Stimulated activated CD4-positive, alpha-beta T cell treated with anti-CD3 and anti-CD28 coated beads, TNF-alpha, amount 100 ng/mL, for 4 hours (primary cell): ENCODE results near the gene ARHGAP10.
"Not testable (repeated sequence)": the region's sequence is repeated elsewhere in the genome, so short reads cannot be mapped to it uniquely, and the experiment has no call there.

Experiments used
- DNase-seq, 3 experiments: peaks; one replicate each; pipeline ENCODE4 v3.0.0-alpha.2; 2020; ENCODE audit warnings: low read depth in 3 of 3

The ARHGAP10 gene

GRCh38 chr4:147985376-147985775 is 253.5 kb downstream of the ARHGAP10 start:
- no peak for DNase-seq

- DNase-seq, result no peak
Measured at GRCh38 chr4:147987252-147987651, 255.4 kb downstream of the ARHGAP10 start.

DNA sequence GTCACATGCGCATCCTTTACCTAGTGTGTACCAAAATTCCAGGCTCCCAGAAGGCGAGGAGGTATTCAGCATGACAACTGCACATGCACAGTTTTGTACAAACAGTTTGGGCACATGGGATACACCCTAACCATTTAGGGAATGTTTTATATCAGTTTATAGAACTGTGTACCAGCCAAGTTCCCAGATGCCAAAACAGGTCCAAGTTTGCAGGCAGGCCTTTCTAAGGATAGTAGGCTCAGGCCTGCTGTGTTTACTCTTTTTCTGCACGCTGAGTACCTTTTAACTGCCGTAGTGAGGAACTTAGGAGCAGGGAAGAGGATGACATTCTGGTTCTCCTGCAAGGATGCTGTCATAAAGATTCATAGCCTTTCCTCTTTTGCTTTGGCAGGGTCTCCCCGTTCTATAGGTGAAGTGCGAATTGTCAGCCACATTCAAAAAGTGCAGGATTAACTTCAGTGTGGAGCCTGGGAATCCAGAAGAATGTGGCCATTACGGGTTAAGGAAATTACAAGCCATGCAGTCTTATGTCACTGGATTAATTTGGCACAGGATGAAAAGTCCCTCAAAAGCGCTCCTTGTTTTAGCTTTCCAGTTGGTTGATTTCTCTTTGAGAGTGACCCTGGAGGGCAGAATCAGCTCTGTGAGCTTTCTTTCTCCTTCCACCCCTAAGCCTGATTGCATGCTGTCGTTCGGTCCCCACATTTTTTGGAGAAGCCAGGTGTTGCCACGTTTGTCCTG is 259.8 kb downstream of the ARHGAP10 start:
- no peak for DNase-seq

- no peak for DNase-seq
Measured at GRCh38 chr4:147994076-147994475, 262.2 kb downstream of the ARHGAP10 start.

- DNase-seq, result no peak
Measured at GRCh38 chr4:147994491-147995385, 262.9 kb downstream of the ARHGAP10 start.

DNA sequence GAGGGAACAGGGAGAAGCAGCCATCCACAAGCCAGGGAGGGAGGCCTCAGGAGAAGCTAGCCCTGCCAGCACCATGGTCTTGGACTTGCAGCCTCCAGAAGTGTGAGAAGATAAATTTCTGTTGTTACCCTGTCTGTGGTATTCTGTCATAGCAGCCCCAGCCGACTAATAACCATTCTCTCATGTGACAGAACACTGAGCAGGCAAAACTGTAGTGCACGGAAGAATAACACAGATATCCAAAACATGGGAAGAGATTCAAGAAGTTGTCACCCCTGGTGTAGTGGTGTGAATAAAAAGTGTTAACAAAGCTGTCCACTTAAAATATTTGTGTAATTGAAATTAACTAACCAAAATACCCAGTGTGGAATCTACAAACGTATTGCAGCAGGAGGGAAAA is 265.0 kb downstream of the ARHGAP10 start:
- no peak for DNase-seq

- DNase-seq, result not testable (repeated sequence)
Measured at GRCh38 chr4:148000038-148000437, 268.1 kb downstream of the ARHGAP10 start.

DNA sequence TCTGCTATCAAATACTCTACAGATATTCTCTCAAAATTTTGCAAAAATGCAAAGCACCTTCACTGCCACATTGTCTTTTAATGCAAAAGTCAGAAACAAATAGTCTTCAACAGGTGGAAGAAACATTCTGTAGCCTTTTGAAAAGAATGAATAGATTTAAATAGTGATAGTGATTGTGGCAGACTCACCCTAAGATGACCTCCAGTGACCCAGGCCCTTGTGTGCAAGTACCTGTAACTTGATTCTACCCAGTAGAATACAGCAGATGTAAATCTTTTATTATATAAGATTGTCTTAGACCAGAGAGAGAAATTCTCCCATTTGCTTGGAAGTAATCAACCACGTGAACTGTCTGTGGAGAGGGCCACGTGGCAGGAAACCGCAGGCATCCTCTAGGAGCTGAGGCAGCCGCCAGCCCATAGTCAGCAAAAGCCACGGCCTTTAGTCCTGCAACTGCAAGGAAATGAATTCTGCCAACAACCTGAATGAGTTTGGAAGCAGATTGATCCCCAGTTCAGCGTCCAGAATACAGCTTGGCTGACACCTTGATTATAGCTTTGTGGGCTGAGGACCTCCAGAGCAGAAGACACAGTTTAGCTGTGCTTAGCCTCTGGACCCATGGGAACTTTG is 272.5 kb downstream of the ARHGAP10 start:
- no peak for DNase-seq

DNA sequence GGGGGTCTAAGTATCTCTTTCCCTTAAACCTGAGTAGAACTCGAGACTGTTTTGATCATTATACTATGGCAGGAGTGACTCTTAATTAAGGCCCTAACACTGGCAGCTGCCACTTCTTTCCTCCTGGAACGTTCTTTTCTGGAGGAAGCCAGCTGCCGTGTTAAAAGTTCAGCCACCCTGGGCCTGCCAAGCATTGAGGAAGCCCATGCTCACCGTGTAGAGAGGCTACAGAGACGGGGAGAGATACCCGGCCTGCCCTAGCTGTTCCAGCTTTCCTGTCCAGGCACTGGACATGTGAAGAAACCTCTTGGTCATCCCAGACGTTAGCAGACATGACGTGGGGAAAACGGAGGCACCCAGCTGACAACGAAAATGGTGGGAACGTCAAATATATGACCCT is 274.1 kb downstream of the ARHGAP10 start:
- DNase-seq, result no peak

GRCh38 chr4:148007314-148007760 is 275.4 kb downstream of the ARHGAP10 start:
- no peak for DNase-seq

GRCh38 chr4:148007792-148008191 is 275.9 kb downstream of the ARHGAP10 start:
- DNase-seq, result no peak

GRCh38 chr4:148015058-148015457 is 283.2 kb downstream of the ARHGAP10 start:
- DNase-seq, result no peak

DNA sequence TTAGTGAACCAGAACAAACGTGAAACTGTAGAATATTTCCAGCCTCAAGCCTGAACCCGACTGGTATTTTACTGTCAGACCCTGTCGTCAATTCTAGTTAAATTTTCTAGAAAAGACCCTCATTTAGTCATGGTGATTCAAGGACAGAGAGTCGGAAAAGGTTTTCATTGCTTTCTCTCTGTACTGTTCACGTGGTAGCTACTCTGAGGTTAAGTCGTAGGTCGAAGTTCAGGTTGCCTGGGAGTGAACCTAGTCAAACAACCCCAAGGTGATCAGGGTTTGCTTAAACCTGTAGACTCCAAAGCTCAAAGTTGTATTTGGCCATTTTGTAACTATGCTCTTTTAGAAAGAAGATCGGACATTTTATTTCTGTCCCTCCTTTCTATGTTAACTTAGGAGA is 283.6 kb downstream of the ARHGAP10 start:
- no peak for DNase-seq

GRCh38 chr4:148016063-148016637 is 284.3 kb downstream of the ARHGAP10 start:
- DNase-seq, result no peak

DNA sequence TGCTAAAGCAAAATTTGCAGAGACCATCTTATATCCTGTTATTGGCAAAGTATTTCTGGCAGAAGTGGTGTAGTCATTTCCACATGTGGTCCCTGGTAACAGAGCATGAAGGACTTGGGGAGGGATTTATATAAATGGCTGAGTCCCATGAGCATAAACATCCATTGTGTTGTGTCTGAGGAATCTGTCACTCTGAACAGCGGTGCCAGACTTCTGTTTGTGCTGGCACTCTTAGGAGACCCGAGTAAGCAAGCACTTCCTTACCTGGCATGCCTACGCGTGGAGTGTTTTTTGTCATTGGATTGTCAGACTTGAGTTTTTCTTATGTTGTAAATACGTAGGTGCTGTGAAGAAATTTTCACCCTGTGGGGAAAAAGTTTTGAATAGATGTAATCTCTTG is 285.9 kb downstream of the ARHGAP10 start:
- DNase-seq, result no peak

GRCh38 chr4:148021686-148022085 is 289.8 kb downstream of the ARHGAP10 start:
- no peak for DNase-seq

DNA sequence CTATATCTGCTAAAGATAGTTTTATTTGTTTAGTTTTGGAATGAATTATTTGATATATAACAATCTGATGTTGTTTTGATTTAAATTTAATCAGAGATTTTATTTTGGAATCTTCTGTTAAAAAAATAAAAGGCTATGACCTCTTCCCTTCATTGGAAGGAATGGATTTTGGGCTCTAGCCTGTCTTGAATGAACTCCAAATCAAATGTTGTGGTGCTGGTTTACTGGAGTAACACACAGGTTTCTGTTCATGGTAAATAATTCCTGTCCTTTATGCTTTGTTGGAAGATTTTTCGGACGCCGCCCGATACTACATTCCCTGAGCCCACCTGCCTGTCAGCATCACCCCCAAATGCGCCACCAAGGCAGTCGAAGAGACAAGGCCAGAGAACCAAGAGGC is 291.1 kb downstream of the ARHGAP10 start:
- DNase-seq, result no peak

DNA sequence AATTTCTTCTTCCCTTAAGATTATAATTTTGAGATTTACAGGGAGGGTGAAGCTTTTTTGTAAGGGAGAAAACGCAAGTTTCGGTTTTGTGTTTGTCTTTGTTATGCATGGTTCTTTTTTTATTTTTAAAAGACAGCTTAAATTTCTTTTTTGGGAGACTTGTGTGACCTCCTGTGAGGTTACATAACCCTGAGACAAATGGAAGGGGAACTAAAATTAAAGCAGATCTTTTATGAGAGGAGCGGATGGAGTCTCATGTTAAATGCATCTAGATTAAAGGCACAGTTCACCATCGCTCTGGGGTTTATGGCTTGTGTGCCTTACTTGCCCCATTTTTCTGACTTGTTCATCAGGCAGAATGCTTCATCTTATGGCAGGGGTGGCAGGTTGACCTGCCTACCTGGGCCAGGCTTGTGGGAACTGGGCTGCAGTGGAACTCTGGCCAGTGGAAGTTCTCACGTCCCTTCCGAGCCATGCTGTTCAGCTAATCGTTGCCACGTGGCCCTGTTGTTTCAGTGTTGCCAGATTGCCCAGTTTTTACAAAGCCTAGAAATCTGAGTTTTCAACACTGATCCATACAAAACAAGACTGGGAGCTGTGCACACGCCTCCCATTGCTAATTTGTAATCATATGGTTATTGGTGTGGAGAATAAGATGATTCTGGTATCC is 291.8 kb downstream of the ARHGAP10 start:
- DNase-seq, result no peak

DNA sequence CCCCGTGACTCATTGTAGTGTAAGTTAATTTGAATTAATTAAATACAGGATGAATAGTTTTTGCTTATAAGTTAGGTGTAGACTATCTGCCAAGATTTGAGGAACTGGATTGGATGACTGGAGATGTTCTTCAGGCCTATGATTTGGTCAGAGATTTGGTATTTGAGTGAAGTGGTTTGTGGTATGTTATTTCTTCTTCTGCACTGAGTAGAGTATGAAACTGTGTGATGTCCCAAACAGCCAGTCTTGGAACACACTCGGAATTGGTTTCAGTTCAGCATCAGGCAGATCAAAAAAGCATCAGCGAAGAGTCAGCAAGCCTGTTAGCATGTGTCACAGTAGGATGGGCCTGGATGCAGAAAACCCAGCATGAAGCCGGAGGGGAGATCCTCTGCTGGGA is 294.1 kb downstream of the ARHGAP10 start:
- no peak for DNase-seq

- no peak for DNase-seq
Measured at GRCh38 chr4:148027201-148027600, 295.3 kb downstream of the ARHGAP10 start.

GRCh38 chr4:148029781-148030180 is 297.9 kb downstream of the ARHGAP10 start:
- DNase-seq, result no peak
